ENCODE results near the gene CNOT10. TPM values are rescaled to one million over a fixed set of nuclear protein-coding genes. Genes with fewer than 3 reads are reported as not detected.

CNOT10 gene
- total RNA-seq, 1 experiment from 2014 or later, result 26.1 TPM

DNA sequence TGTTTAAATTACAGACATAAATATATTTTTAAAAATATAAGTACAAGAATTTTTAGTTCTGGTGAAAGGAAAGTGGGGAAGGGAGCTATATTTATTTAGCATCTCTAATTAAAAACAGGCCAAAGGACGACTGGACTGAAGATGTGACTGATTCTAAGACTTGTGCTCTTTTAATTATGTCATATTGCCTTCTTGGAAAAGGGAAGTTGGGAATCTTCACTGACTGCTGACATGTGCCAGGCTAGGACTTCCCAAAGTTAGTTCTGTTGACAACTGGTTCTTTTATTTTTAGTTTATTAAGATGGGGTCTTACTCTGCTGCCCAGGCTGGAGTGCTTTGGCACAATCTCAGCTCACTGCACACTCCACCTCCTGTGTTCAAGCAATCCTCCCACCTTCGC is 13.5 kb downstream of the CNOT10 start:
- Histone ChIP-seq H3K27ac (ENCODE audit: low read length) (no peak overlapping the region), H3K4me3 (ENCODE audit: low read depth in 2 of 2, low read length in 2 of 2) (no peak overlapping the region), H3K9me3 (ENCODE audit: control insufficient read depth, insufficient read depth, low read depth, low read length) (no peaks in the 10 kb centered on the region), H3K27me3 (ENCODE audit: control insufficient read depth, insufficient read depth, low read length) (no peaks in the 10 kb centered on the region), H3K4me1 (ENCODE audit: control insufficient read depth, insufficient read depth, low read length) (no peaks in the 10 kb centered on the region; the same call in 1 of the 2 replicates), H3K36me3 (ENCODE audit: control insufficient read depth, insufficient read depth, low read length) (no peaks in the 10 kb centered on the region)
- BruUV-seq (replicated peaks), result no TSS peak
- DNase-seq (ENCODE audit: low read depth, low spot score), result no peak
- ATAC-seq, result no peak
- CTCF ChIA-PET, result no interaction called here
- intact Hi-C loops (cut with micrococcal nuclease; ENCODE audit: unreplicated experiment) (no loop called here), in situ Hi-C loops (cut with HindIII; ENCODE audit: low pct_unique_long_range_greater_than_20kb, low sequenced_read_pairs) (no loop called here)
- TF ChIP-seq SIN3A (IDR thresholded peaks at IDR 0.05; ENCODE audit: borderline replicate concordance, insufficient read depth, low read depth, low read length) (no peak), TCF7L2 (IDR thresholded peaks at IDR 0.05; ENCODE audit: low read depth, low read length) (no peak)
- POLR2A ChIA-PET, result no interaction called here

DNA sequence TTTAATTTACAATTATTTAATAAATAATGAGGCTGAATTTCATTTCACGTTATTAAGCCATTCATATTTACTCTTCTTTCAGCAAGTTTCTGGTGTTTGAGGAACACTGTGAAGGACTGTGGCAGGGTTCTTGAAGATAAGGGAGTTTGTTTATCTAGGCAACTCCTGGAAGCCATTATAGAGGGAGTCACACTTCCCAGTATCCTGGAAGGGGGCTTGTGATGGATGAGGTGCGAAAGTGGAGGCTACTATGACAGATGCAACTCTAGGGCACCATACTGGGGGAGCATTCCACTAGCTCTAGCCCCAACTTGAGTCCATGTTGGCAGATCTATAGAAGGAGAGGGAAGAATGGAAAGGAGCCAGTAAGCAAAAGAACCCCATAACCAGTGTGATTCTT is 14.4 kb downstream of the CNOT10 start:
- Histone ChIP-seq H3K36me3 (ENCODE audit: control insufficient read depth, insufficient read depth, low read length) (no peaks in the 10 kb centered on the region; the same call in 1 of the 2 replicates), H3K4me3 (ENCODE audit: low read depth in 2 of 2, low read length in 2 of 2) (no peak overlapping the region), H3K27me3 (ENCODE audit: control insufficient read depth, insufficient read depth, low read length) (no peaks in the 10 kb centered on the region), H3K4me1 (ENCODE audit: control insufficient read depth, insufficient read depth, low read length) (no peaks in the 10 kb centered on the region; the same call in 1 of the 2 replicates), H3K27ac (ENCODE audit: low read length) (no peak overlapping the region), H3K9me3 (ENCODE audit: control insufficient read depth, insufficient read depth, low read depth, low read length) (no peaks in the 10 kb centered on the region)
- intact Hi-C loops (cut with micrococcal nuclease; ENCODE audit: unreplicated experiment) (no loop called here), in situ Hi-C loops (cut with HindIII; ENCODE audit: low pct_unique_long_range_greater_than_20kb, low sequenced_read_pairs) (no loop called here)
- TF ChIP-seq SIN3A (IDR thresholded peaks at IDR 0.05; ENCODE audit: borderline replicate concordance, insufficient read depth, low read depth, low read length) (no peak), TCF7L2 (IDR thresholded peaks at IDR 0.05; ENCODE audit: low read depth, low read length) (no peak), POLR2AphosphoS5 (IDR thresholded peaks at IDR 0.05; ENCODE audit: low read depth, low read length) (no peak)
- TF ChIP-seq, protein P1, sequence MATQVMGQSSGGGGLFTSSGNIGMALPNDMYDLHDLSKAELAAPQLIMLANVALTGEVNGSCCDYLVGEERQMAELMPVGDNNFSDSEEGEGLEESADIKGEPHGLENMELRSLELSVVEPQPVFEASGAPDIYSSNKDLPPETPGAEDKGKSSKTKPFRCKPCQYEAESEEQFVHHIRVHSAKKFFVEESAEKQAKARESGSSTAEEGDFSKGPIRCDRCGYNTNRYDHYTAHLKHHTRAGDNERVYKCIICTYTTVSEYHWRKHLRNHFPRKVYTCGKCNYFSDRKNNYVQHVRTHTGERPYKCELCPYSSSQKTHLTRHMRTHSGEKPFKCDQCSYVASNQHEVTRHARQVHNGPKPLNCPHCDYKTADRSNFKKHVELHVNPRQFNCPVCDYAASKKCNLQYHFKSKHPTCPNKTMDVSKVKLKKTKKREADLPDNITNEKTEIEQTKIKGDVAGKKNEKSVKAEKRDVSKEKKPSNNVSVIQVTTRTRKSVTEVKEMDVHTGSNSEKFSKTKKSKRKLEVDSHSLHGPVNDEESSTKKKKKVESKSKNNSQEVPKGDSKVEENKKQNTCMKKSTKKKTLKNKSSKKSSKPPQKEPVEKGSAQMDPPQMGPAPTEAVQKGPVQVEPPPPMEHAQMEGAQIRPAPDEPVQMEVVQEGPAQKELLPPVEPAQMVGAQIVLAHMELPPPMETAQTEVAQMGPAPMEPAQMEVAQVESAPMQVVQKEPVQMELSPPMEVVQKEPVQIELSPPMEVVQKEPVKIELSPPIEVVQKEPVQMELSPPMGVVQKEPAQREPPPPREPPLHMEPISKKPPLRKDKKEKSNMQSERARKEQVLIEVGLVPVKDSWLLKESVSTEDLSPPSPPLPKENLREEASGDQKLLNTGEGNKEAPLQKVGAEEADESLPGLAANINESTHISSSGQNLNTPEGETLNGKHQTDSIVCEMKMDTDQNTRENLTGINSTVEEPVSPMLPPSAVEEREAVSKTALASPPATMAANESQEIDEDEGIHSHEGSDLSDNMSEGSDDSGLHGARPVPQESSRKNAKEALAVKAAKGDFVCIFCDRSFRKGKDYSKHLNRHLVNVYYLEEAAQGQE (IDR thresholded peaks at IDR 0.05; ENCODE audit: insufficient read depth in 1 of 2, low read depth in 2 of 2, low read length in 1 of 2), result no peak
- TF ChIP-seq, protein P2, sequence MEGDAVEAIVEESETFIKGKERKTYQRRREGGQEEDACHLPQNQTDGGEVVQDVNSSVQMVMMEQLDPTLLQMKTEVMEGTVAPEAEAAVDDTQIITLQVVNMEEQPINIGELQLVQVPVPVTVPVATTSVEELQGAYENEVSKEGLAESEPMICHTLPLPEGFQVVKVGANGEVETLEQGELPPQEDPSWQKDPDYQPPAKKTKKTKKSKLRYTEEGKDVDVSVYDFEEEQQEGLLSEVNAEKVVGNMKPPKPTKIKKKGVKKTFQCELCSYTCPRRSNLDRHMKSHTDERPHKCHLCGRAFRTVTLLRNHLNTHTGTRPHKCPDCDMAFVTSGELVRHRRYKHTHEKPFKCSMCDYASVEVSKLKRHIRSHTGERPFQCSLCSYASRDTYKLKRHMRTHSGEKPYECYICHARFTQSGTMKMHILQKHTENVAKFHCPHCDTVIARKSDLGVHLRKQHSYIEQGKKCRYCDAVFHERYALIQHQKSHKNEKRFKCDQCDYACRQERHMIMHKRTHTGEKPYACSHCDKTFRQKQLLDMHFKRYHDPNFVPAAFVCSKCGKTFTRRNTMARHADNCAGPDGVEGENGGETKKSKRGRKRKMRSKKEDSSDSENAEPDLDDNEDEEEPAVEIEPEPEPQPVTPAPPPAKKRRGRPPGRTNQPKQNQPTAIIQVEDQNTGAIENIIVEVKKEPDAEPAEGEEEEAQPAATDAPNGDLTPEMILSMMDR (IDR thresholded peaks at IDR 0.05), result no peak
- CTCF ChIA-PET, result no interaction called here
- ATAC-seq, result no peak
- no peak for DNase-seq (ENCODE audit: low read depth, low spot score)
- no TSS peak for BruUV-seq (replicated peaks)
- POLR2A ChIA-PET, result no interaction called here

DNA sequence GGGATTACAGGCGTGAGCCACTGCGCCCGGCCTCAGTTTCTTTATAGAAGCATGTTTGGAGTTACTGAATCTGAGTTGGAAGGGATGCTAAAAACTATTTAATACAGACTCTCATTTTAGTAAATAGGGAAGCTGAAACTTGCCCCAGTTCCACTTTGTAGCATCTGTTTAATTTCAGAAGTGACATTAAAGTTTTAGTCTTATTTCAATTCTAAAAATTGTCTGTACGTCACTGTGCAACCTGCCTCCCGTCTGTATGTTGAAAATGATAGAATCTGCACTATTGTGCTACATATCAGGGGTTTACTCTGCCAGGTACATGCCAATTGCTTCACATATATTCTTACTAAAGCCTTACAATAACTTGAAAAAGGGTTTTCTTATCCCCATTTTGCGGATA is 15.3 kb downstream of the CNOT10 start:
- Histone ChIP-seq H3K27me3 (ENCODE audit: control insufficient read depth, insufficient read depth, low read length) (no peaks in the 10 kb centered on the region), H3K9me3 (ENCODE audit: control insufficient read depth, insufficient read depth, low read depth, low read length) (no peaks in the 10 kb centered on the region), H3K4me1 (ENCODE audit: control insufficient read depth, insufficient read depth, low read length) (no peaks in the 10 kb centered on the region; the same call in 1 of the 2 replicates), H3K36me3 (ENCODE audit: control insufficient read depth, insufficient read depth, low read length) (no peaks in the 10 kb centered on the region; the same call in 1 of the 2 replicates), H3K27ac (ENCODE audit: low read length) (no peak overlapping the region), H3K4me3 (ENCODE audit: low read depth in 2 of 2, low read length in 2 of 2) (no peak overlapping the region)
- no peak for ATAC-seq
- intact Hi-C loops (cut with micrococcal nuclease; ENCODE audit: unreplicated experiment) (no loop called here), in situ Hi-C loops (cut with HindIII; ENCODE audit: low pct_unique_long_range_greater_than_20kb, low sequenced_read_pairs) (no loop called here)
- ChIA-PET POLR2A (no interaction called here), CTCF (no interaction called here)
- no TSS peak for BruUV-seq (replicated peaks)
- no peak for TF ChIP-seq SIN3A (IDR thresholded peaks at IDR 0.05; ENCODE audit: borderline replicate concordance, insufficient read depth, low read depth, low read length)
- no peak for DNase-seq (ENCODE audit: low read depth, low spot score)

All from Panc1 (cell line).